Sigmoid colon (tissue), 7 donors: Measurements from ENCODE around the gene NEURL1B. TPM values are rescaled to one million over a fixed set of nuclear protein-coding genes. Genes with fewer than 3 reads are reported as not detected.

Source experiments
- DNase-seq: peaks from one replicate; pipeline ENCODE4 v3.0.0-alpha.2; 2019
- H3K27ac ChIP-seq, 4 donors: fragments of 200-600 bp; sonication (generic); one replicate each; pipeline ENCODE4 v1.5.1; 2016 to 2019; ENCODE audit warnings: mild to moderate bottlenecking in 1 of 4
- H3K27me3 ChIP-seq, 3 donors: fragments of 200-600 bp; sonication (generic); one replicate each; pipeline ENCODE4 v1.5.1; 2019; ENCODE audit warnings: mild to moderate bottlenecking in 1 of 3
- H3K36me3 ChIP-seq, 4 donors: fragments of 200-600 bp; sonication (generic); one replicate each; pipeline ENCODE4 v1.5.1; 2016 to 2019
- H3K4me1 ChIP-seq, 4 donors: fragments of 200-600 bp; sonication (generic); one replicate each; pipeline ENCODE4 v1.5.1; 2017 to 2019
- H3K4me3 ChIP-seq, 4 donors: fragments of 200-600 bp; sonication (generic); one replicate each; pipeline ENCODE4 v1.5.1; 2017 to 2019; ENCODE audit warnings: mild to moderate bottlenecking in 2 of 4, moderate library complexity in 1 of 4
- H3K9me3 ChIP-seq, 4 donors: fragments of 200-600 bp in 3 of 4; sonication (generic) in 3 of 4; one replicate each; pipeline versions ENCODE4 v1.5.1 to v1.6.1; 2013 to 2019
- EP300 ChIP-seq, 4 donors: sonication (generic); formaldehyde crosslinking; IDR thresholded peaks; one replicate each; pipeline ENCODE4 v1.6.1; 2017; ENCODE audit warnings: antibody characterized with exemption in 4 of 4
- POLR2A ChIP-seq, 2 donors: fragments of 450-650 bp; IDR thresholded peaks; one replicate each; pipeline ENCODE4 v1.6.1; 2016; ENCODE audit warnings: antibody characterized with exemption in 2 of 2, mild to moderate bottlenecking in 2 of 2, moderate library complexity in 2 of 2
- POLR2AphosphoS5 ChIP-seq, 4 donors: sonication (generic); formaldehyde crosslinking; IDR thresholded peaks; one replicate each; pipeline ENCODE4 v1.6.1; 2017; ENCODE audit warnings: antibody characterized with exemption in 4 of 4
- whole genome bisulfite sequencing, 2 donors: extraction: QIAGEN DNeasy Blood & Tissue Kit; methylation state at CpG; one replicate each; pipeline ENCODE4 v1.1.7; 2013; 5-methylcytosine and 5-hydroxymethylcytosine counted together
- intact Hi-C: fragments of 100-400 bp; cut with DNase I; formaldehyde crosslinking; loops from one replicate; pipeline ENCODE4 v1.15.1; 2023
- polyA plus RNA-seq, 3 donors: library from polyadenylated mRNA; stranded (reverse); fragments of 200-250 nt; gene quantifications; one replicate each; pipeline ENCODE4 v1.2.3, GENCODE V29; 2013
- total RNA-seq, 4 donors: library from RNA; depleted of rRNA; stranded (reverse); fragments of >200 nt; gene quantifications; one replicate each; pipeline ENCODE4 v1.1.0, GENCODE V29; 2016
- TF ChIP-seq, protein P1 (sequence below), 4 experiments: fragments of 450-650 bp in 3 of 4; fragments of 200-600 bp in 1 of 4; IDR thresholded peaks; one replicate each; pipeline ENCODE4 v1.5.1; 2016 to 2019; ENCODE audit warnings: antibody characterized with exemption in 4 of 4, mild to moderate bottlenecking in 3 of 4, moderate library complexity in 2 of 4
- donor health status: healthy with polysubstance abuse.
- donor health status: Bipolar disorder and iron deficiency.
- donor health status: healthy.

Gene NEURL1B
- total and polyA plus RNA-seq, 7 donors, result 12.6 to 53.2 (median 32.9) TPM

GRCh38 chr5:172670005-172670402 lies 28.9 kb downstream of the NEURL1B start:
- no peaks in the 10 kb centered on the region for H3K9me3 ChIP-seq
- H3K27ac ChIP-seq, result no peak overlapping the region
- H3K27me3 ChIP-seq, result no peaks in the 10 kb centered on the region
- H3K36me3 ChIP-seq, result peaks cover 0 to 43% (median 29%) of the 10 kb centered on the region in 4 donors
- peak; percentile 50 for DNase-seq
- peaks cover 0 to 48% (median 32%) of the 10 kb centered on the region in 4 donors for H3K4me1 ChIP-seq
- no peak overlapping the region for H3K4me3 ChIP-seq
- WGBS, 2 donors, result 90 to 97% methylated on average over 51 of the region's 51 CpGs
- TF ChIP-seq POLR2AphosphoS5 (IDR thresholded peaks at IDR 0.05), result peak in 1 of 4 donors; percentile 8
- TF ChIP-seq, protein P1, sequence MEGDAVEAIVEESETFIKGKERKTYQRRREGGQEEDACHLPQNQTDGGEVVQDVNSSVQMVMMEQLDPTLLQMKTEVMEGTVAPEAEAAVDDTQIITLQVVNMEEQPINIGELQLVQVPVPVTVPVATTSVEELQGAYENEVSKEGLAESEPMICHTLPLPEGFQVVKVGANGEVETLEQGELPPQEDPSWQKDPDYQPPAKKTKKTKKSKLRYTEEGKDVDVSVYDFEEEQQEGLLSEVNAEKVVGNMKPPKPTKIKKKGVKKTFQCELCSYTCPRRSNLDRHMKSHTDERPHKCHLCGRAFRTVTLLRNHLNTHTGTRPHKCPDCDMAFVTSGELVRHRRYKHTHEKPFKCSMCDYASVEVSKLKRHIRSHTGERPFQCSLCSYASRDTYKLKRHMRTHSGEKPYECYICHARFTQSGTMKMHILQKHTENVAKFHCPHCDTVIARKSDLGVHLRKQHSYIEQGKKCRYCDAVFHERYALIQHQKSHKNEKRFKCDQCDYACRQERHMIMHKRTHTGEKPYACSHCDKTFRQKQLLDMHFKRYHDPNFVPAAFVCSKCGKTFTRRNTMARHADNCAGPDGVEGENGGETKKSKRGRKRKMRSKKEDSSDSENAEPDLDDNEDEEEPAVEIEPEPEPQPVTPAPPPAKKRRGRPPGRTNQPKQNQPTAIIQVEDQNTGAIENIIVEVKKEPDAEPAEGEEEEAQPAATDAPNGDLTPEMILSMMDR (IDR thresholded peaks at IDR 0.05), result no peak
- intact Hi-C loops, result no loop called here

DNA sequence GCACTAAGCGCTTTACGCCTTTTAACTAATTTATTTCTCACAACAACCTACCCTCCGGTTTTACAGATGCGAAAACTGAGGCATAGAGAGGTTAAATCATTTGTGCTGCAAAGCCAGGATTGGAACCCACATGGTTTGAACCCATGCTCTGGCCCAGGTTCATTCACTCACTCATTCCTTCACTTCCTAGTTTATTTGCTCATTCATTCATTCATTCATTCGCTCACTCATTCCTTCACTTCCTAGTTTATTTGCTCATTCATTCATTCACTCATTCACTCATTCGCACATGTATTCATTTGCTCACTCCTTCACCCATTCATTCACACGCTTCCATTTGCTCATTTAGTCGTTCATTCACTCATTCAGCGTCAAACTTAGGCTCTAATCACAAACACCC lies 29.4 kb downstream of the NEURL1B start:
- H3K27me3 ChIP-seq, result no peaks in the 10 kb centered on the region
- H3K27ac ChIP-seq, result no peak overlapping the region
- DNase-seq, result no peak
- WGBS, 2 donors, result 96 to 98% methylated on average over 9 of the region's 9 CpGs
- TF ChIP-seq, protein P1 (IDR thresholded peaks at IDR 0.05), result no peak
- TF ChIP-seq POLR2A (IDR thresholded peaks at IDR 0.05) (no peak), EP300 (IDR thresholded peaks at IDR 0.05) (no peak), POLR2AphosphoS5 (IDR thresholded peaks at IDR 0.05) (no peak)
- peaks cover 0 to 48% (median 29%) of the 10 kb centered on the region in 4 donors for H3K36me3 ChIP-seq
- no peaks in the 10 kb centered on the region for H3K9me3 ChIP-seq
- intact Hi-C loops, result no loop called here
- H3K4me1 ChIP-seq, result peaks cover 0 to 48% (median 30%) of the 10 kb centered on the region in 4 donors
- H3K4me3 ChIP-seq, result no peak overlapping the region

DNA sequence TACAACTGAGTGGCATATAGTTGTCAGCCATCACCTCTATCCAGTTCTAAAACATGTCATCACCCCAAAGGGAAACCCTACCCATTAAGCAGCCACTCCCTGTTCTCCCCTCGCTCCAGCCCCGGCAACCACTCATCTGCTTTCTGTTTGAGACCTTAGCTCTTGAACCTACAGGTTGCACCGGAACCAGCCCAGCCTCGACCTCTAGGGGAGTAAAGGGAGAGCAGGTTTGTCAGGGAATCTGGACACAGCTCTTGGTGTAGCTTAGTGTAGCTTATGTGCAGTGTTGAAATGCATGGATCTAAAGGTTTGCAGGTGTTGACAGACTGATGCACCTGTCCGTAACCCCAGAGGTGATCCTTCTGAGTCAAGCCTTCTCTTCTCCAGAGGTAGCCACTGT lies 30.0 kb downstream of the NEURL1B start:
- WGBS, 2 donors, result 89 to 95% methylated on average over 5 of the region's 5 CpGs
- Histone ChIP-seq H3K4me1 (peaks cover 0 to 46% (median 26%) of the 10 kb centered on the region in 4 donors), H3K27me3 (no peaks in the 10 kb centered on the region), H3K36me3 (peaks cover 0 to 48% (median 29%) of the 10 kb centered on the region in 4 donors), H3K4me3 (no peak overlapping the region), H3K27ac (no peak overlapping the region), H3K9me3 (no peaks in the 10 kb centered on the region)
- peak; percentile 42 for DNase-seq
- intact Hi-C loops, result no loop called here
- TF ChIP-seq, protein P1 (IDR thresholded peaks at IDR 0.05), result no peak
- TF ChIP-seq POLR2A (IDR thresholded peaks at IDR 0.05) (no peak), EP300 (IDR thresholded peaks at IDR 0.05) (no peak), POLR2AphosphoS5 (IDR thresholded peaks at IDR 0.05) (no peak)

- intact Hi-C loops, result no loop called here
- Histone ChIP-seq H3K36me3 (peaks cover 6 to 59% (median 32%) of the 10 kb centered on the region in 4 donors), H3K27ac (no peak overlapping the region), H3K27me3 (no peaks in the 10 kb centered on the region), H3K4me1 (peaks cover 0 to 45% (median 29%) of the 10 kb centered on the region in 4 donors), H3K9me3 (no peaks in the 10 kb centered on the region), H3K4me3 (no peak overlapping the region)
- WGBS, 2 donors, result 10 to 53% methylated on average over 2 of the region's 2 CpGs
- TF ChIP-seq POLR2AphosphoS5 (IDR thresholded peaks at IDR 0.05) (no peak), POLR2A (IDR thresholded peaks at IDR 0.05) (no peak), EP300 (IDR thresholded peaks at IDR 0.05) (no peak)
- TF ChIP-seq, protein P1 (IDR thresholded peaks at IDR 0.05), result no peak
- no peak for DNase-seq
Measured at GRCh38 chr5:172672681-172673080, 31.6 kb downstream of the NEURL1B start.

DNA sequence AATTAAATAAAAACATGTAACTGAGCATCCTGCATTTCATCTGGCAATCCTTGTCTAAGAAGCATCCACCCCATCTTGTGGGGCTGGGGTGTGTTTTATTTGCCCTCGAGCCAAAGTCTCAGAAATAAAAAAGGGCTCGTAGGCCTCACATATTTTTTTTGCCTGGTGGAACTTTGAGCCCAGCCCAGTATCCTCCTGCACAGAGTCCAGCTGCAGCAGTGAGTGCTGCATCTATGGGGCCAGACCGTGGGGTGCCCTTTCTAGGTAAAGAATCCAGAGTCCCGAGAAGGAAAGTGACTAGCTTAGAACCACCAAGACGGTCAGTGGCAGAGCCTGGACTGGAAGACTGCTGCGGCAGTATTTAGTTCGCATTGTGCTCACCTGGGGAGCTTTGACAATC lies 33.1 kb downstream of the NEURL1B start:
- peaks cover 6 to 60% (median 33%) of the 10 kb centered on the region in 4 donors for H3K36me3 ChIP-seq
- H3K4me1 ChIP-seq, result peaks cover 0 to 40% (median 28%) of the 10 kb centered on the region in 4 donors
- H3K27me3 ChIP-seq, result no peaks in the 10 kb centered on the region
- intact Hi-C loops, result no loop called here
- TF ChIP-seq POLR2AphosphoS5 (IDR thresholded peaks at IDR 0.05) (no peak), POLR2A (IDR thresholded peaks at IDR 0.05) (no peak), EP300 (IDR thresholded peaks at IDR 0.05) (no peak)
- TF ChIP-seq, protein P1 (IDR thresholded peaks at IDR 0.05), result no peak
- no peaks in the 10 kb centered on the region for H3K9me3 ChIP-seq
- peak; percentile 25 for DNase-seq
- no peak overlapping the region for H3K4me3 ChIP-seq
- no peak overlapping the region for H3K27ac ChIP-seq
- WGBS, 2 donors, result 34 to 71% methylated on average over 7 of the region's 7 CpGs
